Stimulated activated CD8-positive, alpha-beta memory T cell treated with anti-CD3 and anti-CD28 coated beads, Interleukin-4, amount 100 ng/mL, for 48 hours (primary cell): Measurements from ENCODE around the gene PTDSS2.

ENCODE experiments used
- DNase-seq: peaks from one replicate; pipeline ENCODE4 v3.0.0-alpha.2; 2020

PTDSS2 gene

DNA sequence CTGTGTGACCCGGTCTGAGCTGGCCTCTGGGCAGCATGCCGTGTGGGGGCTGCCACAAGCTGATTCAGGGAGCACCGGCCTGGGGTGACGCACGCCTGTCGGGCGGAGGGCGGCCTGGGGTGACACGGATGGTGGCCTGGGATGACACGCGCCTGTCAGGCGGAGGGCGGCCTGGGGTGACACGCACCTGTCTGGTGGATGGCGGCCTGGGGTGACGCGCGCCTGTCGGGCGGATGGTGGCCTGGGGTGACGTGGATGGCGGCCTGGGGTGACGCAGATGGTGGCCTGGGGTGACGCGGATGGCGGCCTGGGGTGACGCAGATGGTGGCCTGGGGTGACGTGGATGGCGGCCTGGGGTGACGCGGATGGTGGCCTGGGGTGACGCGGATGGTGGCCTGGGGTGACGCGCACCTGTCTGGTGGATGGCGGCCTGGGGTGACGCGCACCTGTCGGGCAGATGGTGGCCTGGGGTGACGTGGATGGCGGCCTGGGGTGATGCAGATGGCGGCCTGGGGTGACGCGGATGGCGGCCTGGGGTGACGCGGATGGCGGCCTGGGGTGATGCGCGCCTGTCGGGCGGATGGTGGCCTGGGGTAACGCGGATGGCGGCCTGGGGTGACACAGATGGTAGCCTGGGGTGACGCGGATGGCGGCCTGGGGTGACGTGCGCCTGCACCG is 21.5 kb downstream of the PTDSS2 start:
- no peak for DNase-seq

DNA sequence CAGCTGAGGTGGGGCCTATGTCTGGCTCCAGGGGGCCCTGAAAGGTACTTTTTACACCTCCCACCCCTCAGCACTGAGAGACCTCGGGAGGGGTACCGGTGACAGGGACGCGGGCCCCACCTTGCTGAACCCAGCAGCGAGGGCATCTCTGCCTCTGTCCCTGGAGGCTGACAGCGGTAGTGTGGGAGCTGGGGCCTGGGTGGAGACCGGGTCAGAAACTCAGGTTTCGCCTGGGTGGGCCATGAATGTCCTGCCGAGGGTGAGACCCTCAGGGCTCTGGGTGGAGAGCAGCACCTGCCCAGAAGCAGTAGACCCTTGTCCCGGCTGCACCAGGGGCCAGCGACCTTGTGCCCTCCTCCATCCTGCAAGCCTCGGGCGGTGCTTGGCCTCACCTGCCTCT is 22.2 kb downstream of the PTDSS2 start:
- DNase-seq: no peak

DNA sequence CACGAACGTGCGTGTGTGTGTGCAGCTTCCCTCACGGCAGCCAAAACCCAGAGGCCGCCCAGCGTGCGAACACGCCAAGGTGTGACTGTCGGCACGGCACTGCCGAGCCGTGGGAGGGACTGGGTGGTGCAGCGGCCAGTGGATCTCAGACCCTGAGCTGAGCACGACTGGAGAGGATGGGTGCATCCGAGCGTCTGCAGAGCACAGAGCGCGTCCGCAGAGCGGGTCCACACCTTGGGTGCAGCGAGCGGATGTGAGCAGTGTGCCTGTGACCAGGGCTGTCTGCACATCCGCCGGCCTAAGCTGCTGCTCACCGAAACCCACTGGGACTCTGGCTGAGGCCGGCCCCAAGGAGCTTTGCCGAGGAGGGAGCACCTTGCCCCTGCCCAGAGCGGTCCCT is 22.7 kb downstream of the PTDSS2 start:
- no peak for DNase-seq

DNA sequence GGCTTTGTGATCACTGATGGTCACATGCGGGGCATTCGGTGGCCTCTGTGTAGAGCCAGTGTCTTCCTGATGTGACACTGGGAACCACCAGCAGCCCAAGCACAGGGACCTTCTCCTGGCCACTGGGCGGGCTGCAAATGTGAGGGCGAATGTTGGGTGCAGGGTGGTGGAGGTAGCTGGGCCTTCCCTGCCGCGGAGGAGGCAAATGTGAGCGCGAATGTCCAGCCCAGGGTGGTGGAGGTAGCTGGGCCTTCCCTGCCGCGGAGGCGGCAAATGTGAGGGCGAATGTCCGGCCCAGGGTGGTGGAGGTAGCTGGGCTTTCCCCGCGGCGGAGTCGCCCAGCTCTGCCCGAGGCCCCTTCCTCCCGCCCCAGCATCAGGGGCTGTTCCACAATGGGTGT is 23.3 kb downstream of the PTDSS2 start:
- no peak for DNase-seq

DNA sequence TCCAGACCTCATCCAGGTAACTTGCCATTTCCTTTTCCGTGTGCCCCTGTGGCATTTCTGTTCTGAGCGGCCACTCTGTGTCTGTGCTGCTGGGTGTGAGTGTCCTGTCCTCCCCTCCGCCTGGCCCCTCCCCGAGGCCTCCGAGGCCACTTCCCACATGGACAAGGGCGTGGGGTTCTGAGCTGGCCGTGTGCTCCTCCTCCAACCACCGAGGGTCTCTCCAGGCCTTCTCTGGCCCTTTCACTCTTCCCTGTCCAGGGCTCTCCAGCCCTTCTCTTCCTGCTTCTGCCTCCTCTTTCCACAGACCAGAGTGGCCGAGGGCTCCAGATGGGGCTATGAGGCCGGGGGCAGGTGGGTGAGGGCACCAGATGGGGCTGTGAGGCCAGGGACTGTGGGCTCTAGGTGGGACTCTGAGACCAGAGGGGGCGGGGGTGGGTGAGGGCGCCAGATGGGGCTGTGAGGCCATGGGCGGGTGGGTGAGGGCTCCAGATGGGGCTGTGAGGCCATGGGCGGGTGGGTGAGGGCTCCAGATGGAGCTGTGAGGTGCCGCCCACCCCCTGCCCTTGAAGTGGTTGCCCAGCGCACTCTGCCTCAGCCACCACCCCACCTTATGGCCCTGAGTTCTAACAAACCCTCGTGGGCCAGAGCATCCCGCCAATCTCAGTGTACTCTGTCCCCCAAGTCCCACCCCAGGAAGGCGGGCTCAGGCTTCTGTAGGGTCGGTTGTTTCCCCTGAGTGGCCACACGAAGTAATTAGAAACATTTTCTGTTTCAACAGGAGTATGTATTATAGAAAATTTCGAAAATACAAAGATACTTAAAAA is 24.1 kb downstream of the PTDSS2 start:
- DNase-seq: no peak

DNA sequence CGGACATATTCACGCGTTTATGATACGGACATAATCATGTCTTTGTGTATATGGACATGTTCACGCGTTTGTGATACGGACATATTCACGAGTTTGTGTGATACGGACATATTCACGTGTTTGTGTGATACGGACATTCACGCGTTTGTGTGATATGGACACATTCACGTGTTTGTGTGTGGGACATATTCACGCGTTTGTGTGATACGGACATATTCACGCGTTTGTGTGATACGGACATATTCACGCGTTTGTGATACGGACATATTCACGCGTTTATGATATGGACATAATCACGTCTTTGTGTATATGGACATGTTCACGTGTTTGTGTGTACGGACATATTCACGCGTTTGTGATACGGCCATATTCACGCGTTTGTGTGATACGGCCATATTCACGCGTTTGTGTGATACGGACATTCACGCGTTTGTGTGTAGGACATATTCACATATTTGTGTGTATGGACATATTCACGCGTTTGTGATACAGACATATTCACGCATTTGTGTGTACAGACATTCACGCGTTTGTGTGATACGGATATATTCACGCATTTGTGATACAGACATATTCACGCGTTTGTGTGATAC is 24.9 kb downstream of the PTDSS2 start:
- DNase-seq: no peak

DNA sequence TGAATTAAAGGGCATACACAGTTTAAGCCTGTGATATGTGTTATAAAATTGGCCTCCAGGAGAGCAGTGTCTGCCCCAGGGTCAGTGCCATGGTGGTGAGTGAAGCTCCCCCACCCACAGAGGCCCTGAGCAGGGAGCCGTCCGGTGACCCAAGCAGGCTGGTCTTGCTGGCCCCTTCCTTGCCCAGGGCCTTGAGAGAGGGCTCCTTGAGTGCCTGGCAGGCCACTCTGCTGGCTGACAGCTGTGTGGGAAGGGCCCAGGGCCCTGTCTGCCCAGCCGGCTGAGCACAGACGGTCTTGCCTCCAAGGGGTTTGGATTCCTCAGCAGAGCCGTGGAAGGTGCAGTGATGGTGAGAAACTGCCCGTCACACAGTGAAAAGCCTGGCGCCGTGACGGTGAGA is 25.9 kb downstream of the PTDSS2 start:
- no peak for DNase-seq

DNA sequence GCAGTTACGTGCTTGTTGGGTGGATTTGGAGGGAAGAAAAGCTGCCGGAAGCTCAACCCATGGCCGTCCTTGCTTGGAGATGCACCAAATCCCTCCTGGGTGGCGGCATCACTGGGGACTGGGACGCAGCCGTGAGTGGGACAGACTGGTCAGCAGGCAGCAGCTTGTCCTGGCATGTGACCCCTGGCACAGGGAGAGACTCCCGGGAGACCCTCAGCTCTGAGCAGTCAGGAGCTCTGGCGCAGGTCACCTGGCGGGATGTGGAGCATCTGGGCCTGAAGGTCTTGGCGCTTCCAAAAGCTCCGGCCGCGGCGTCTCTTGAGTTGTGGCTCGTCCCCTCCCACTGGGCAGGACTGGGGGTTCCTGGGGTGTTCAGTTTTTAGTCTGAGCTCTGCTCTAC is 26.3 kb downstream of the PTDSS2 start:
- DNase-seq: no peak

DNA sequence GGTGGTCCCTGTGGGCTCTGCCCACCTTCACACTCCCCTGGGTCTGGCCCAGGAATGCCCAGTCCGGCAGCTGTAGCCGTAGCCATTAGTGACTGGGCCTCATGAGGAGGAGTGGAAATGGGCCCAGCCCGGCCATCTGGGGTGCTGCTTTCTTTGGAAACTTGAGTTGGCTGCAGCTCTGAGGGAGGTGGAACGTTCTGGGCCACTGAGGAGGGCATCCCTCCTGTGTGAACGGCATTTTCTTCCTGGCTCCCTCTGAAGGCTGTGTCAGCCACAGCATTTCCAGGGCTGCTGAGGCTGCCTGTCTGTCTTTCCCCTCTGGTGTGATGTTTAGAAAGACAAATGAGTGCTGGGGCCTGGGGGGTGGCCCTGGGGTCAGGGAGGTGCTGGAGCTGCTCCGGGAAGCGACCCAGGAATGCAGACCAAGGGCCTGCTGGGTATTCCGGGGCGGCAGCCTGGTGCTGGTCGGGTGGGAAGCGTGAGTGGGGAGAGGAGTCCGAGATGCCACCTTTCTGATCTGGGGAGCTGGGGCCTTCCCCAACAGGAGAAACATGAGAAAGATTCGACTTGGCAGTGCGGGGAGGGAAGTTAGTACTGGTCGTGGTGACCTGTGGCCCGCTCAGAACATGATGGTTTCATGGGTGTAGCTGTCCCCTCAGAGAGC is 27.1 kb downstream of the PTDSS2 start:
- DNase-seq: no peak

DNA sequence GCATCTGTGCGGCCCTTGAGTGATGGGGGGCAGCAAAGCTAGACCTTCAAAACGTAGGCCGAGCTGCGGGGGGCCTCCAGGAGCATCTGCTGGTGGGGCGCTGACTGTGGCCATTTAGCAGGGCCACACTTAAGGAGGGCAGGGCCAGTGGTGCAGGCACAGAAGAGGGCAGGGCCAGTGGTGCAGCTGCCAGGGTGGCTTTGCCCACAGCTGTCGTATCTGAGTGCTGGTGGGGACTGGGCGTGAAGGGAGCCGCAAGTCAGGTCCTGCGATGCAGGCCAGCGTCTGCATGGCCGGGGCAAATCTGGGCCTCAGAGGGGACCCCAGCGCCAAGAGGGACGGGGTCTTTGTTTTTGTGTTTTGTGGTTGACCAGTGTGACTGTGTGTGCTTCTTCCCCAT is 29.2 kb downstream of the PTDSS2 start:
- DNase-seq: no peak

DNA sequence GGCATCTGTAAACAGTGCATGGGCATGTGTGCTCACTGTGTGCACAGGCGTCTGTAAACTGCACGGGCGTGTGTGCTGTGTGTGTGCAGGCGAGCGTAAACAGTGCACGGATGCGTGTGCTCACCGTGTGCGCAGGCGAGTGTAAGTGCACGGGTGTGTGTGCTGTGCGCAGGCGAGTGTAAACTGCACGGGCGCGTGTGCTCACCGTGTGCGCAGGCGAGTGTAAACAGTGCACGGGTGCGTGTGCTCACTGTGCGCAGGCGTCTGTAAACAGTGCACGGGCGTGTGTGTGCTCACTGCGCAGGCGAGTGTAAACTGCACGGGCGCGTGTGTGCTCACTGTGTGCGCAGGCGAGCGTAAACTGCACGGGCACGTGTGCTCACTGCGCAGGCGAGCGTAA is 34.5 kb downstream of the PTDSS2 start:
- no peak for DNase-seq

DNA sequence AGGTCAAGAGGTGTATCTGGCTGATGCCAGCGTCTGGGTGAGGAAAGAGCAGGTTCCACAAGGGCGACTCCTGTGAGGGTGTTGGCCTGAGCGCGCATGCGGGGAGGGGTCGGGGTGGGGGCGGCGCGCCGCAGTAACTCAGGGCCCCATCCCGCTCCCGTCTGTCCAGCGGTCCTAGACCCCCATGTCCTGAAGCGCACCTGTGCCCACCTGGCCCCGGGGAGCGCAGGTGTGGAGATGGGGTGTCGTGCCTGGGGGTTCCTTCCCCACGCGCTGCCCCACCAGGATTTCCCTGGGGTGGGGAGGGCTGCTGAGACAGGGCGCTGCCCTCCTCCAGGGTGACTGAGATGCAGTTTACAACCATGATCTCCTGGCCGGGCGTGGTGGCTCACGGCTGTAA is 36.1 kb downstream of the PTDSS2 start:
- DNase-seq: no peak

DNA sequence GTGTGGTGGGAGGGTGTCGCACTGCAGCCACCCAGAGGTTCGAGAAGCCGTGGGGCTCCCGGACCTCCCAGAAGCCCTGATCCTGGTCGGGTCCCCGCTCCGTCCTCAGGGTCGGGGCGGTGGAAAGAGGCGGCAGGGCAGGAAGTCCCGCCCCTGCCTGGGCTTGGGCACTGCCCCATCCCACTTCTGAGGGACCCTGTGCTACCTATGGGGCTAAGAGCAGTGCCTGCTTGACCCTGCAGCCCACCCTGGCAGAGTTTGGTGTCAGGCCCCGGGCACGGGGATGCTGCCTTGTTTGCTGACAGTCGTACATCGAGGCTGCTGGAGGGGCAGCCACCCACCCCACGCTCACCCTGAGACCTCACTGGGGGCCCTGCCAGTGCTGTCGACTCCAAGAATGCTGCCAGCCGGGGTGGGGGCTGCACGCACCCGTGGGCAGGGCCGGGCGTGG is 37.5 kb downstream of the PTDSS2 start:
- no peak for DNase-seq

DNA sequence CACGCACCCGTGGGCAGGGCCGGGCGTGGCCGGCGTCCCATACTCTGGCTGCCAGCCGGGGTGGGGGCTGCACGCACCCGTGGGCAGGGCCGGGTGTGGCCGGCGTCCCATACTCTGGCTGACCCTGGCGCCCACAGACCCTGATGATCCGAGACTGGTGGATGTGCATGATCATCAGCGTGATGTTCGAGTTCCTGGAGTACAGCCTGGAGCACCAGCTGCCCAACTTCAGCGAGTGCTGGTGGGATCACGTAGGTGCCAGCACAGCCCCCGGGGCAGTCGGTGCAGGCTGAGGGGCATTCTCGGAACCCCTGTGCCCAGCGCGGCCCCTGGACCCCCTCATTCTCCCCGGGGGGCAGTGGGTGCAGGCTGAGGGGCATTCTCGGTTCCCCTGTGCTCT is 38.0 kb downstream of the PTDSS2 start:
- DNase-seq: no peak

DNA sequence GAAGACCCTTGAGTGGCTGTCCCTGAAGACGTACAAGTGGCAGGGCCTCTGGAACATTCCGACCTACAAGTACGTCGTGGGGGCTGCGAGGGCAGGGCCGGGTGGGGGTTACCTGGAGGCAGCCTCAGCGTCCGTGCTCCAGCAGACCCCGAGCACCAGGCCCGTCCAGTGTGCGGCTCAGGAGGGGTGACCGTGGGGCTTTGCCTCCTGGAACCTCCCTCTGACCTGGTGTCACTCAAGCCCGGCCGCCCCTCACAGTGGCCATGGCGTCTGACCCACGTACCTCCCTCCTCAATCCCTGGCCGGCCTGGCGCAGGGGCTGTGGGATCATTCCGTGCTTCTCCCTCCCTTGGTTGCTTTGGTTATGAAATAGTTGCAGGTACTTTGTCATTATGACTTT is 38.5 kb downstream of the PTDSS2 start:
- DNase-seq: no peak

DNA sequence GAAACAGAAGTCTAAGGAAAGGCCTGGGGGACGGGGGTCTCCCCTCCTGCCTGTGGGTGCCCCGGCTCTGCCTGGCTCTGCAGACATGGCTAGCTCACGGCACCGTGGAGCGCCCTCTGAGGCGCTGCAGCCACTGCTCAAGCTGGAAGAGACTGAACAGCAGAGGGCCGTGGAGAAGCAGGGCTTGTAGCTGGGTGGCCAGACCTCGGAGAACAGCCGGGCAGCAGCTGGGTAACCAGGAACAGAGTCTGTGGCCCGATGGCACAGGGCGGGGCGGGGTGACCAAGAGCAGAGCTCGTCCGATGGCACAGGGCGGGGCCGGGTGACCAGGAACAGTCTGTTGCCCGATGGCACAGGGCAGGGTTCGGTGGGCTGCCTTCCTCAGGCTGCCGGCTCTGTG is 38.9 kb downstream of the PTDSS2 start:
- no peak for DNase-seq

DNA sequence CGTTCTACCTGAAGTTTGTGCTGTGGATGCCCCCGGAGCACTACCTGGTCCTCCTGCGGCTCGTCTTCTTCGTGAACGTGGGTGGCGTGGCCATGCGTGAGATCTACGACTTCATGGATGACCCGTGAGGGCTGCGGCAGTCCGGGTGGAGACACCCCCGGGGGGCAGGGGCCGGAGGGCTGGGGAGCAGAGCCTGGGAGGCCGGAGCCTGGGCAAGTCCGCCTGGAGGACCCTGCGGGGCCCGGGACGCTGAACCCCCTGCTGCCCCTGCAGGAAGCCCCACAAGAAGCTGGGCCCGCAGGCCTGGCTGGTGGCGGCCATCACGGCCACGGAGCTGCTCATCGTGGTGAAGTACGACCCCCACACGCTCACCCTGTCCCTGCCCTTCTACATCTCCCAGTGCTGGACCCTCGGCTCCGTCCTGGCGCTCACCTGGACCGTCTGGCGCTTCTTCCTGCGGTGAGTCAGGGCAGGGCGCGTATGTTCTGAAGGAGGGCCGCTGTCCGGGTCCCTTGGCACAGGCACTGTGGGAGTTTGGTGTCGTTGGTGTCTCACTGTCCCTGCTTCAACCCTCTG is 39.6 kb downstream of the PTDSS2 start:
- no peak for DNase-seq

DNA sequence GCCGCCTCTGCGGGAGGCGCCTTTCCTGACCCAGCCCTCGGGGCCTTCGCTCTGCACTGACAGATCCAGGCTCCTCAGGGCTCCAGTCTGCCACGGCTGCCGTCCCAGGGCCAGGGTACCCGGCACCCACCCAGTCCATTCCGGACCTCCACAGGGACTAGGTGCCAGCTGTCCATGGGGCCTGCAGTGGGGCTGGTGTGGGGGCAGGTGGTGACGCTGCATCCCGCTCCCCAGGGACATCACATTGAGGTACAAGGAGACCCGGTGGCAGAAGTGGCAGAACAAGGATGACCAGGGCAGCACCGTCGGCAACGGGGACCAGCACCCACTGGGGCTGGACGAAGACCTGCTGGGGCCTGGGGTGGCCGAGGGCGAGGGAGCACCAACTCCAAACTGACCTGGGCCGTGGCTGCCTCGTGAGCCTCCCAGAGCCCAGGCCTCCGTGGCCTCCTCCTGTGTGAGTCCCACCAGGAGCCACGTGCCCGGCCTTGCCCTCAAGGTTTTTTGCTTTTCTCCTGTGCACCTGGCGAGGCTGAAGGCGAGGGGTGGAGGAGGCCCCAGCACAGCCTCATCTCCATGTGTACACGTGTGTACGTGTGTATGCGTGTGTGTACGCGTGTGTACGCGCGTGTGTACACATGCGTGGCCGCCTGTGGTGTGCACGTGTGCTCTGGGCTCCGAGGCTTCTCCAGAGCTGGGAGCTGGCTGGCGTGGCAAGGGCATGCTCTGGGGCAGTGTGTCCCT is 40.3 kb downstream of the PTDSS2 start:
- DNase-seq: no peak

DNA sequence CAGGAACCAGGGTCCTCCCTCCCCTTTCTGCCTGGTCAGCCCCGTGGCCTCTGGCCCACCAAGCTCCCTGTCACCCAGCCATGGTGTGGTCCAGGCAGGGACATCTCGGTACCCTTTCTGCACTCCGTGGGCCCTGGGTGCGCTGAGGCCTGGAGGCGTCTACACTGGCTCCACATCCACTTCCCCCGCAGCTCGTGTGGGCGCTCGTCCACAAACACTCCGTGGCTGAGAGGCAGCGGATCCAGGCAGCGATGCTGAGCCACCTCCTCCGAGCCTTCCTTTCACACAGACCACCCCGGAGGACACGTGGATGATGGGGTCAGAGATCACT is 40.8 kb downstream of the PTDSS2 start:
- no peak for DNase-seq

DNA sequence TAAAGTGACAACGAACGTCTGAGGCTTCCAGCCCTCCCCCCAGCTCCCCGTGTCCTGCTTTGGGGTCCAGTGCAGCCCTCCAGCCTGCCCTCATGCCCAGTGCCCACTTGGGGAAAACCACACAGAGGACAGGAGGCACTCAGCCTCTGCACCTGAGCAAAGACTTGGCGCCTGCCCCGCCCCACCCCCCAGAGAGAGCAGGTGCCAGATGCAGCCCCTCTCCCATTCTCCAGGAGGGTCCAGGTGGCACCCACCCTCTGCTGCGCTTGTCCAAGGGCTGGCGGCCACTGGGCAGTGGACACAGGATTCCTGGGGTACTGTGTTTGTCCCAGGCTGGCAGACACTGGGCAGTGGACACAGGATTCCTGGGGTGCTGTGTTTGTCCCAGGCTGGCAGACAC is 41.3 kb downstream of the PTDSS2 start:
- no peak for DNase-seq

DNA sequence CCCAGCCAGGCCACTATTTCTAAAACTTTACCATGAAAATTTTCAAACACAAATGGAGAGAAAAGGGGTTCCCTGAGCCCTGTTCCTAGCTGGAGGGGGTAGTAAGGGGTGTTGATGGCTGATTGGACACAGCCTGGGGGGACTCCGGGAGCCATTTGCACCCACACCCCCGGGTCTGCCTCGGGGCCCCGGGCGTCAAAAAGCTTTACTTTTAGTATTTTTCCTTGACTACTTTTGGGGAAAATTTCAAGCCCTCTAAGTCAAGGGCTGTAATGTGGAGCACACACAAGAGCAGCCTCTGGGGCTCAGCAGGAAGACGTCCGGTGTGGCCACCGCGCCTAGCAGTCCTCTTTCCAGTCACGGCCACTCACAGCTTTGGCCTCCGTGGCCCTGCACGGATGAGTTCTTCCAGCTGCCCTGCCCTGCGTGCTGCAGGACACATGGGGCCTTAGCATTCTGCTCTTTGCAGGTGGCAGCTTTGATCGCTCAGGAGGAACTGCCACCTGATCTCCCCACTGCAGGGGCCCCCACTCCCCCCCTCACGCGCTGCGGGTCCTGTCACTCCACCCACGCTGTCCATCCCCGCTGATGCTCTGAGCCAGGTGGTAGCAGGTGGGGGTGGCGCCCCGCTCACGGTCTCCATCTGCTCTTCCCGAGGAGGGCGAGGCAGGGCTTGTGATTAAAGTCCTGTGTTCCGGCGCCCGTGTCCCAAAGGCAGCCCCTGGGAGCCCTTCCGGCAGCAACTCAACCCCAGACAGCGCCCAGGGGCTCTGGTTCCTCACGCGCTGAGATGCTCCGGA is 42.5 kb downstream of the PTDSS2 start:
- no peak for DNase-seq
